ENCODE results near the gene CFAP97. TPM values are rescaled to one million over a fixed set of nuclear protein-coding genes. Genes with fewer than 3 reads are reported as not detected.

CFAP97 gene
- total and polyA plus RNA-seq, 9 of the 15 experiments (the other 6 are each of a cell fraction or from before 2014, with no cell fraction given) = 17.3 to 57.8 (median 44.4) TPM

DNA sequence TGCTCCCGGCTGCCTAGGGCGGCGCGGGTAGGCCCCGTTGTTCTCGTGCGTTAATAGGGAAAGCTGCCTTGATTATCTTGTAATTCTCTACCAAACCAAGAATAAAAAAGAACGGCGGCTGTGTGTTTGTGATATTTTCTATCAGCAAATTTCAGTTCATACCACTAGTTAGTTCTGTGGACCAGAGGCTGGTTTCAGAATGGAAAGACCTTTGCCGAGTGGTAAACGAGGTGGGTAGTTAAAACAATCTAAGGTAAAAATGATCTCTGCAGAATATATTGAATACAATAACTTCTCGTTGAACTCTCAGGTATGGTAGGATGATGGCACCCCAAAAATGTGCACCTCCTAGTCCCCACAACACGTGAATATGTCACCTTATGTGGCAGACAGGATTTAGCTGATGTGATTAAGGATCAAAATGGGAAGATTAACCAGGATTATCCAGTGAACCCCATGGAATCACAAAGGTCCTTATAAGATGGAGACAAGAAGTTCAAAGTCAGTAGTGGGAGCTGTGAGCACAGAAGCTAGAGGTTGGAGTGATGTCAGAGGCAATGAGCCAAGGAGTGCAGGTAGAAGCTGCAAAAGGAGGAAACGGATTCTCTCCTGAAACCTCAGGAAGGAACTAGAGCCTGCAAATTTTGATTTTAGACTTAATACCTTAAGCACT is 574 bp upstream of the CFAP97 start:
- H3K79me2 ChIP-seq (ENCODE audit: control insufficient read depth, insufficient read depth, low read length) = peaks cover 51% of the 10 kb centered on the region
- H3K27me3 ChIP-seq (ENCODE audit: control insufficient read depth in 2 of 2, insufficient read depth in 2 of 2, low read length in 2 of 2) = no peaks in the 10 kb centered on the region
- peaks cover 17% of the 10 kb centered on the region; the same call in 2 of the 3 replicates for H3K36me3 ChIP-seq (ENCODE audit: control insufficient read depth, insufficient read depth, low read length)
- H3K4me2 ChIP-seq (ENCODE audit: insufficient read depth, low read length) = peak overlapping the region; percentile 87
- 6% methylated on average over 14 of the region's 14 CpGs for WGBS (ENCODE audit: insufficient coverage, low coverage, missing lambda C conversion rate)
- no peak for ATAC-seq
- in situ Hi-C loops (cut with MboI) (loop anchor here (10.0 kb wide), 1 partner anchor 190 kb away; the partner anchor contains the start of genes ANKRD37 and LRP2BP), intact Hi-C loops (cut with micrococcal nuclease) (loop anchor here (5.0 kb wide), 1 partner anchor 248 kb away; no protein-coding TSS in a partner anchor)
- H3K4me1 ChIP-seq (replicated peaks in 1 of 2; ENCODE audit: control insufficient read depth in 2 of 2, insufficient read depth in 2 of 2, low read length in 2 of 2) = peaks cover 23 to 26% of the 10 kb centered on the region in 2 experiments
- H3K9me1 ChIP-seq (ENCODE audit: control insufficient read depth, insufficient read depth, low read length) = no peaks in the 10 kb centered on the region
- ChIA-PET POLR2A (interaction anchor here (1.0 kb wide), 1 partner anchor 199 kb away, joined by 3 read pairs; no protein-coding TSS in a partner anchor), CTCF (ENCODE audit: low intra/inter-chr PET ratio) (no interaction called here)
- DNase-seq (ENCODE audit: extremely low read depth in 1 of 4, low spot score in 3 of 4) = peak in 1 of 4 experiments; percentile 60
- H3K4me3 ChIP-seq = peak overlapping the region; percentile 70
- H3K9ac ChIP-seq (ENCODE audit: insufficient read depth in 1 of 2, low read depth in 2 of 2, low read length in 2 of 2) = peak overlapping the region; percentile 93 to 97
- no peak for FAIRE-seq
- peak overlapping the region; percentile 93 for H3K27ac ChIP-seq (ENCODE audit: extremely low read depth, low read depth, low read length)
- TSS peak; percentile 92 for BruUV-seq (replicated peaks)
- H4K20me1 ChIP-seq (replicated peaks; ENCODE audit: control insufficient read depth, insufficient read depth, low read length) = no peaks in the 10 kb centered on the region
- H3K9me3 ChIP-seq (replicated peaks; ENCODE audit: control insufficient read depth, insufficient read depth, low read depth, low read length) = no peaks in the 10 kb centered on the region
- peak overlapping the region; percentile 84 for H2AFZ ChIP-seq (ENCODE audit: low read depth, low read length)
- TF ChIP-seq RBM14 (IDR thresholded peaks at IDR 0.05; ENCODE audit: borderline replicate concordance, insufficient read depth, low read depth, low read length) (no peak), SIN3A (IDR thresholded peaks at IDR 0.05; ENCODE audit: borderline replicate concordance in 2 of 2, control insufficient read depth in 1 of 2, low read depth in 2 of 2, low read length in 2 of 2) (peak; percentile 86 to 88; a peak in 2 of 4 replicates), CSDE1 (IDR thresholded peaks at IDR 0.05) (peak in 1 of 2 experiments; percentile 29; a peak in 1 of 4 replicates), HMBOX1 (IDR thresholded peaks at IDR 0.05) (peak; percentile 39; the same call in 1 of the 2 replicates), THRA (IDR thresholded peaks at IDR 0.05) (no peak), RAD21 (CRISPR knock-in tag; conservative IDR thresholded peaks at IDR 0.05 in 1 of 2, IDR thresholded peaks at IDR 0.05 in 1 of 2) (peak in 1 of 2 experiments; percentile 15; a peak in 1 of 4 replicates), POU5F1 (IDR thresholded peaks at IDR 0.05; ENCODE audit: borderline replicate concordance, low read depth, low read length, partially characterized antibody) (no peak)
- TF ChIP-seq, protein P1, sequence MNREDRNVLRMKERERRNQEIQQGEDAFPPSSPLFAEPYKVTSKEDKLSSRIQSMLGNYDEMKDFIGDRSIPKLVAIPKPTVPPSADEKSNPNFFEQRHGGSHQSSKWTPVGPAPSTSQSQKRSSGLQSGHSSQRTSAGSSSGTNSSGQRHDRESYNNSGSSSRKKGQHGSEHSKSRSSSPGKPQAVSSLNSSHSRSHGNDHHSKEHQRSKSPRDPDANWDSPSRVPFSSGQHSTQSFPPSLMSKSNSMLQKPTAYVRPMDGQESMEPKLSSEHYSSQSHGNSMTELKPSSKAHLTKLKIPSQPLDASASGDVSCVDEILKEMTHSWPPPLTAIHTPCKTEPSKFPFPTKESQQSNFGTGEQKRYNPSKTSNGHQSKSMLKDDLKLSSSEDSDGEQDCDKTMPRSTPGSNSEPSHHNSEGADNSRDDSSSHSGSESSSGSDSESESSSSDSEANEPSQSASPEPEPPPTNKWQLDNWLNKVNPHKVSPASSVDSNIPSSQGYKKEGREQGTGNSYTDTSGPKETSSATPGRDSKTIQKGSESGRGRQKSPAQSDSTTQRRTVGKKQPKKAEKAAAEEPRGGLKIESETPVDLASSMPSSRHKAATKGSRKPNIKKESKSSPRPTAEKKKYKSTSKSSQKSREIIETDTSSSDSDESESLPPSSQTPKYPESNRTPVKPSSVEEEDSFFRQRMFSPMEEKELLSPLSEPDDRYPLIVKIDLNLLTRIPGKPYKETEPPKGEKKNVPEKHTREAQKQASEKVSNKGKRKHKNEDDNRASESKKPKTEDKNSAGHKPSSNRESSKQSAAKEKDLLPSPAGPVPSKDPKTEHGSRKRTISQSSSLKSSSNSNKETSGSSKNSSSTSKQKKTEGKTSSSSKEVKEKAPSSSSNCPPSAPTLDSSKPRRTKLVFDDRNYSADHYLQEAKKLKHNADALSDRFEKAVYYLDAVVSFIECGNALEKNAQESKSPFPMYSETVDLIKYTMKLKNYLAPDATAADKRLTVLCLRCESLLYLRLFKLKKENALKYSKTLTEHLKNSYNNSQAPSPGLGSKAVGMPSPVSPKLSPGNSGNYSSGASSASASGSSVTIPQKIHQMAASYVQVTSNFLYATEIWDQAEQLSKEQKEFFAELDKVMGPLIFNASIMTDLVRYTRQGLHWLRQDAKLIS (CRISPR knock-in tag; IDR thresholded peaks at IDR 0.05) = 0 out of 2 replicates have a peak, but pooled peaks have one; percentile 29
- TF ChIP-seq, protein P2, sequence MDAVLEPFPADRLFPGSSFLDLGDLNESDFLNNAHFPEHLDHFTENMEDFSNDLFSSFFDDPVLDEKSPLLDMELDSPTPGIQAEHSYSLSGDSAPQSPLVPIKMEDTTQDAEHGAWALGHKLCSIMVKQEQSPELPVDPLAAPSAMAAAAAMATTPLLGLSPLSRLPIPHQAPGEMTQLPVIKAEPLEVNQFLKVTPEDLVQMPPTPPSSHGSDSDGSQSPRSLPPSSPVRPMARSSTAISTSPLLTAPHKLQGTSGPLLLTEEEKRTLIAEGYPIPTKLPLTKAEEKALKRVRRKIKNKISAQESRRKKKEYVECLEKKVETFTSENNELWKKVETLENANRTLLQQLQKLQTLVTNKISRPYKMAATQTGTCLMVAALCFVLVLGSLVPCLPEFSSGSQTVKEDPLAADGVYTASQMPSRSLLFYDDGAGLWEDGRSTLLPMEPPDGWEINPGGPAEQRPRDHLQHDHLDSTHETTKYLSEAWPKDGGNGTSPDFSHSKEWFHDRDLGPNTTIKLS (IDR thresholded peaks at IDR 0.05; ENCODE audit: borderline replicate concordance, low read depth) = peak; percentile 5; the same call in 1 of the 2 replicates
